Measurements from ENCODE around the gene BRWD1. TPM values are rescaled to one million over a fixed set of nuclear protein-coding genes. Genes with fewer than 3 reads are reported as not detected.

Gene BRWD1
- total RNA-seq, 1 donor from 2014 or later = 30.7 TPM

DNA sequence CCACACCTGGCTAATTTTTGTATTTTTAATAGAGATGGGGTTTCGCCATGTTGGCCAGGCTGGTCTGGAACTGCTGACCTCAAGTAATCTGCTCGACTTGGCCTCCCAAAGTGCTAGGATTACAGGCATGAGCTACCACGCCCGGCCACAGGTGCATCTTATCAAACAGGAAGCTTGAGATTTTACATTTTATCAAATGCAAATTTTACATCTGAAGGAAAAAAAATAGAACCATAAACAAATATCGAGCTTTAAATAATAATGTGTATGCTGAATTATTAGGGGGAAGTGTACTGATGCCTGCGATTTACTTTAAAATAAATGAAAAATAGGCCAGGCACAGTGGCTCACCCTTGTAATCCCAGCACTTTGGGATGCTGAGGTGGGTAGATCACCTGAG, 16.6 kb upstream of the BRWD1 start:
- intact Hi-C loops (cut with micrococcal nuclease) = no loop called here

DNA sequence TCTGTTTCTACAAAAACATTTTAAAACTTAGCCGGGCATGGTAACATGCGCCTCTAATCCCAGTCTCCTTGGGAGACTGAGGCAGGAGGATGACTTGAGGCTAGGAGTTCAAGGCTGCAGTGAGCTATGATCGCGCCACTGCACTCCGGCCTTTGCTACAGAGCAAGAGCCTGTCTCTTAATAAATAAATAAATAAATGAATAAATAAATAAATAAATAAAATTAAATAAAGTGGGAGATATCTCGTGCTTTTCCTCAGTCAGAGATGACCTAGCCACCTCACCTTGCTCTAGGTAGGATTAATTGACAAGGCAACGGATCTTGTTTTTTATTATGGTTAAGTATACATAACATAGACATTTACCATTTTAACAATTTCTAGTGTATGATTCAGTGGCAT, 14.3 kb upstream of the BRWD1 start:
- intact Hi-C loops (cut with micrococcal nuclease) = no loop called here

DNA sequence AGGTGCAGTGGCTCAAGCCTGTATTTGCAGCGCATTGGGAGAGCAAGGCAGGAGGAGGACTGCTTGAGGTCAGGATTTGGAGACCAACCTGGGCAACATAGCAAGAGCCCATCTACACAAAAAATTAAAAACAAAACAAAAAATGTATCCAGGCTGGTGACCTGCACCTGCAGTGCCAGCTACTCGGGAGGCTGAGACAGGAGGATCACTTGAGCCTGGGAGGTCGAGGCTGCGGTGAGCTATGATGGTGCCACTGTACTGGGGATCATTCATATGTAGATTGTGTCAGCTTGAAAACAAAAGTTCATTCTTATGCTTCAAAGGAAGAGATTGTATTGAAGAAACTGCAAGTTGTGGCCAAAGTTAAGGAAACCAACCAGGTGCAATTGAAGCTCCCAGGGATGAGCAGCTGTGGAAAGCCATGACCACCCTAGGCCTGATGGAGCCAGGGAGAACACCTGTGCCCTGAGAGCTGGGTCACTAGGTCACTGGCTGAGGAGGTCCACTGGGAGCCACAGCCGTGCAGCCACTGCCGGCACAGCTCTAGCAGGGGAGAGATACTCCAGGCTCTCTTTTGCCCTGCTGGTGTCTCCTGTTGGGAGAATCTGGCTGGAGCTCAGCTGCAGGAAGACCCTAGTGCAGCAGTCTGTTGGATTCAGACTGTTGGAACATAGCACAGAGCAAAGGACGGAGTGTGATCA, 13.3 kb upstream of the BRWD1 start:
- intact Hi-C loops (cut with micrococcal nuclease) = no loop called here

DNA sequence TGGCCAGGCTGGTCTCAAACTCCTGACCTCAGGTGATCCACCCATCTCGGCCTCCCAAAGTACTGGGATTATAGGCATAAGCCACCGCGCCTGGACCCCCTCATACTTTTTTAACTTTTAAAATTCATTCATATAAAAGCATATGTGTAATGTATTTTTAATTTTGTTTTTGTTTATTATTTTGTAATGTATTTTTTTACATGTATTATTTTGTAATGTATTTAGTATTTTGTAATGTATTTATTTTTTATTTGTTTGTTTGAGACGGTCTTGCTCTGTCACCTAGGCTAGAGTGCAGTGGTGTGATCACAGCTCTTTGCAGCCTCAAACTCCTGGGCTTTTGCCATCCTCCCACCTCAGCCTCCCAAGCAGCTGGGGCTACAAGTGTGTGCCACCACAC, 12.0 kb upstream of the BRWD1 start:
- intact Hi-C loops (cut with micrococcal nuclease) = no loop called here

DNA sequence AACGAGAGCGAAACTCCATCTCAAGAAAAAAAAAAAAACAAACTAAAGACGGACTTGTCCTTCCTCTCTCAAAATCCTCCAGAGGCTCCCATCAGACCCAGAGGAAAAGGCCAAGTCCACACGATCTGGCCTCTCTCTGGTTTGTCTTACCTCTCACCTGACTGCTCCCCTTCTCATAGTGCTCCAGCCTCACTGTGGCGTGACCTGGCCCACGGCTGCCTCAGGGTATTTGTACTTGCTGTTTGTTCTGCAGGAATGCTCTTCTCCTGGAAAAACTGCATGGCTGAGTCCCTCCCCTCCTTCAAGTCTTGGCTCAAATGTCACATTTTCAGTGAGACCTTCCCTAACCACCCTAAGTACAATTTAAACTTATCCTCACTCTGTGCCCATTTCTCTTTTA, 8.0 kb upstream of the BRWD1 start:
- intact Hi-C loops (cut with micrococcal nuclease) = no loop called here

DNA sequence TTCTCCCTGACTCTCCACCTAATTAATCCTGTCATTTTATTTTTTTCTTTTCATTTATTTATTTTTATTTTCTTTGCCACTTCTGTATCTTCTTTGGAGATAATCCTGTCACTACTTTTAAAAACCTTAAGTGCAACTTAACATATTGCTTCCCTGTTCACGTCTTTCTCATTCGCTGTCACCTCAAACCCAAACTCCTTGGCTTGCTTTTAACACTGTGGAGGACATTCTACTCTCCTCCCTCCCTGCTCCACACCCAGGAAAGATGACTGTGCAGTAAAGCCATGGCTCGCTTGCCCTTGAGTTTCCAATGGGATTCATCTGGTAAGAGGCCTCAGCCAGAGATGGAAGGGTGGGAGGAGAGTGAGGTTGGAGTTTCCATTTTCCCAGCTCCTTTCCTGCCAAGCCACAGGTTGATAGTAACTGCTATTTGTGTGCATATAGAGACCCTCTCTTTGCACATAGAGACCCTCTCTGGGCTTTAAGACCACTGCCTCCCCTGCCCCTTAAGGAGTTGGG, 6.4 kb upstream of the BRWD1 start:
- intact Hi-C loops (cut with micrococcal nuclease) = no loop called here

DNA sequence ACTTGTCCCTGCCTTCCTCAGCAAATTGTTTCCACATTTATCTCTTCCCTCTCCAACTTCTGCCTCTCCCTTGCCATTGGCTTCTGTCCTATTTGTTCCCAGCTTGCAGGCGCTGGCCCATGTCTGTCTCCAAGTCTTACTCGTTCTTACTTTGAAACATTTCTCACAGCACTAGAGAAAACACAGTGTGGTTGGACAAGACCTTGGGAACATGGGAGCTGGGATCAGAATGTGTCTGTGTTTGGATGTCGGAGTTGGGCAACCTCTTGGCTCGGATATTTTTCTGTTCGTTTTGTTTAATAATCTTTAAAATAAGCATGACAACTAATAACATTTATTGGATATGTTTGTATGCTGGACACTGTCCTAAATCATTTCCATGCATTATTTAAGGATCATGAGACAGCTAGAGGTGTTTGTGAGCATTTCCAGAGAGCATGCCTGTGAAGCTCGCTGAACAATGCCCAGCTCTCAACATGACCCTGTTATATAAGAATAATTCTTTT, 5.9 kb upstream of the BRWD1 start:
- intact Hi-C loops (cut with micrococcal nuclease) = no loop called here

DNA sequence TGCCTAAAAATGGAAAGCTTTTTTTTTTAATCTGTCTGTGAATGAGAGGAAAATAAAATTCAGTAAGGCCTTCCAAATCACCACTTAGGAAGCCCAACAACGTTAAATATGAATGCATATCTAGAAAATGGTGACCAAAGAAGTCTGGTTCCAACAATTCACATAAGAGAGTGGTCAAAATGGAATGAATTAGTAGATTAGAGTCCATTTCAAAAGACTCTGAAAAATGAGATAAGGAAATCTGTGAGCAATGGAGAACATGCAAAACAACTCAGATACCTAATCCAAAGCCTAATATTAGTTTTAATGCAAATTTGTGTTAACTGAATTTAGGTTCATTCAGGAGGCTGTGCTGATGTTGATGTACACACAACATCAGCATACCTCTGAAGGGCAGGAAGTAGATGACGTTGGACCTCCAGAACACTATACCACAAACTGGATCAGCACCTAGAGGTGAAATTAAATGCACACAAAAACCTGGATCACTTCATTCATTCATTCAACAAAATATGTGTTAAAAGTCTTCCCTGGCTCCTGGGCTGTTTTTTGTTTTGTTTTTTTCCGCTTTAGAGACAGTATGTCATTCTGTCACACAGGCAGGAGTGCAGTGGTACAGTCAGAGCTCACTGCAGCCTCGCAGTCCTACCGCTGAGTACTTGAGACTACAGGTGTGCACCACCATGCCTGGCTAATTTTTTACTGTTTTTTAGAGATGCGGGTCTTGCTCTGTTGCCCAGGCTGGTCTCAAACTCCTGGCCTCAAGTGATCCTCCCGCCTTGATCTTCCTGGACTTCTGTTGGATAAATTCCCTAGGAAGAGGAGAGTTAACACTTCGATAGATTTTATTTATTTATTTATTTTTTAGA, 4.9 kb upstream of the BRWD1 start:
- intact Hi-C loops (cut with micrococcal nuclease) = no loop called here

DNA sequence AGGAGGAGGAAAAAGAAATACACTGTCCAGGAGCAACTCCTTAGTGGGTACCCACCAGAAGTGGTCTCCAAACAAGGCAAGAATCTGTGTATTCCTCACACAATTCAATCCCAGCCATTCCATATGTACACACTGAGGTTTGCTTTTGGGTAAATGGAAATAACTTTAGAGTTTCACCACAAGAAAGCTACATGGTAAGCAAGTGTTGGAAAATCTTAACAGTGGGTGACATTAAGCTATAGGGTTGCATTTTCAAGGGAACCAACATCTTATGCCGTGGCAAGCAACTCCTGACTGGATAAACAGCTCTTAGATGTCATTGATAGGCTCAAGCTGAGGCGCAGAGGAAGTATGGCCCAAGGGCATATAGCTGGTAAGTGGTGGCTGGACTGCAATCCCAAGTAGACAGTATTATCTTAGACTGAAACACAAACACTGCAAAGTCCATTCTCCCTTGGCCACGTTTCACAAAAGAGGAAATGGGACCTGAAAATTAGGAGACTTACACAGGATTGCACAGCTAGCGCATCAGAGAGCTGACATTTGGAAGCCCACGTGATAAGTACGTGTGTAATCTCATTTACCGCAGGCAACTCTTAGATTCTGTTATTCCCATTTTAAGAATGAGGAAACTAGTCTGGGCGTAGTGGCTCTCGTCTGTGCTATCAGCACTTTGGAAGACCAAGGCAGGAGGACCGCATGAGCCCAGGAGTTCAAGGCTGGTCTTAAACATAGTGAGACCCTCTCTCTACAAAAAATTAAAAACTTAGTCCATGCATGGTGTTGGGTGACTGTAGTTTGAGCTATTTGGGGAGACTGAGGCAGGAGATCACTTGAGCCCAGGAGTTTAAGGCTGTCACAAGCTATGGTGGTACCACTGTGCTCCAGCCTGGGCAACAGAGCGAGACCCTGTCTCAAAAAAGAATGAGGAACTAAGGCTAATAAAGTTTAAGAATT, 4.0 kb upstream of the BRWD1 start:
- intact Hi-C loops (cut with micrococcal nuclease) = no loop called here

DNA sequence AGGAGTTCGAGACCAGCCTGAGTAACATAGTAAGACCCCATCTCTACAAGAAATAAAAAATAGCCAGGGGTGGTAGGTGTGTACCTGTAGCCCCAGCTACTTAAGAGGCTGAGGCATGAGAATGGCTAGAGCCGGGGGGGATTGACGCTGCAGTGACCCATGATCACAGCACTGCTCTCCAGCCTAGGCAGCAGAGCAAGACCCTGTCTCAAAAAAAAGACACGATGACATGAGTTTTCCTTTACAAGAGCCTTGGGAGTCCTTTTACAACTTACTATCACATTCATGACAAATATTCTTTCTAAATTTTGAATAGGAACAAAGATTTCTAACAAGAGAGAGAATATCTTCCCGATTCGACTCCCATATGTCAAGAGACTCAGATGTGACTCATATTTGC, 3.3 kb upstream of the BRWD1 start:
- intact Hi-C loops (cut with micrococcal nuclease) = no loop called here

DNA sequence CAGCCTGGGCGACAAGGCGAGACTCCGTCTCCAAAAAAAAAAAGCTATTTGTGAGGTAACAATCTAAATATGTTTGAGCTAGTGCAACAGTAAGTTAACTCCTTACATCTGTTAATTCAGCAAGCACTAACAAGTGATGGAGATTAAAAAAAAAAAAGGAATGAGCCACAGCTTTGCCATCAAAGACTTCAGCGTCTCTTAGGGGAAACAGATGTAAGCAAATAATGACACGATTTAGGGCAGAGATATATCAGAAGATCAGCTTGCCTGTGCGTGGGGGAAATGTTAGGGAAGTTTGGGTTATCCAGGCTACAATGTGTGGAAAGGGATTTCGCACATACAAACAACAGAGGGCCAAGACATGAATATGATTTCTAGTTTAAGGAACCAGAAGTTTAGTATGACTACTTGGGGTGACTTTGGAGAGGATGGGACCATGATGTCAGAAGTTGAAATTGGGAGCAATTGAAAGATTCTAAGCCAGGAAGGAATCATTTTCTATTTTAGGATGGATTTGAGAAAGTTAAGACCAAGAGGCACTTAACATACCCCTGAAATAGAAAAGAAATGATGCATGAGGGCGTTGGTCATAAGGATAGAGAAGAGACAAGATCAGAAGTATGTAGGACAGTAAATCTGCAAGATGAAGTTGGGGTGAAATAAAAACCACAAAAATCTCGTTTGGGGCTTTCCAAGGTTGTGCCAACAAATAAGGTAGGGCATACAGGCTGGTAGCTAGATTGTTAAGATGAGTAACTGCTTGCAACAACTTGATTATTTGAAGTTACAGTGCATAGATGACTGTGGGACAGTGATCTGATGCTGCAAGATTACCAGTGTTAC, 2.4 kb upstream of the BRWD1 start:
- intact Hi-C loops (cut with micrococcal nuclease) = no loop called here

DNA sequence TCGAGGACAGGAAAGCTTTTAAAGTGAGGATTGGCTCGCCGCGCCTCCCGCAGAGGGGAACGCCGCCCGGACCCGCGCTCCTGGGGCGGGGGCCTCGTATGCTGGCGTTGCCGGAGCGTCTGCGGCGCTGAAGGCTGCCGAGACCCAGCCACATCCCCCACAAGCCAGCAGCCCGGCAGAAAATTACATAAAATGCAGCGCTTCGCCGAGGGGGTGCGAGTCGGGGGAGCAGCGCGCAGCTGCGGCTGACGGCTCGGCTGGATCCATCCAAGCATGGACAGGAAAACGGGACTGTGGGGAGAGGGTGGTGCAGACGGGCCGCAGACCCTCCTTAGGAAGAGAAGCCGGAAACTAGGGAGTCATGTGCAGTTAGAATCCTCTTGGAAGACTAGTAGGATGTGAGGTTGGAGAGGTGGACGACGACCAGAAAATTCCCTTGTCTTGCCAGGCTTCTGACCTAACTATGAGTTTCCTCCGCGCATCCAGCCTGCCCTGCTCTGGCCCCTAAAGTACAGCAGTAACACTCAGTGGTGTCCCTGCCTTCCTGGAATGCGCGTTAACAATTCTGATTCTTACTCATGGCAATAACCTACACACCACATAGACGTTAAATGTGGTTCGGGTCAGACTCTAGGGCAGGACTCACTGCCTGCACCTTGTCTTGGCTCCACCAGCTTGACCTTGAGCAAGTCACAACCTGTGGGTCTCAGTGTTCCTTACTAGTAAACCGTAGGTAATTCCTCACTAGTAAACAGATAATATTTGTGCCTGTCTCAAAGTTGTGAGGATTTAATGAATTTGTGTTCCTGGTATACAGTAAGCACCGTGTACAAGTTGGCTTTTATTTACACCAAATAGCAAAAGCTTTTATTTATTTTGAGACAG, 953 bp upstream of the BRWD1 start:
- intact Hi-C loops (cut with micrococcal nuclease) = no loop called here

DNA sequence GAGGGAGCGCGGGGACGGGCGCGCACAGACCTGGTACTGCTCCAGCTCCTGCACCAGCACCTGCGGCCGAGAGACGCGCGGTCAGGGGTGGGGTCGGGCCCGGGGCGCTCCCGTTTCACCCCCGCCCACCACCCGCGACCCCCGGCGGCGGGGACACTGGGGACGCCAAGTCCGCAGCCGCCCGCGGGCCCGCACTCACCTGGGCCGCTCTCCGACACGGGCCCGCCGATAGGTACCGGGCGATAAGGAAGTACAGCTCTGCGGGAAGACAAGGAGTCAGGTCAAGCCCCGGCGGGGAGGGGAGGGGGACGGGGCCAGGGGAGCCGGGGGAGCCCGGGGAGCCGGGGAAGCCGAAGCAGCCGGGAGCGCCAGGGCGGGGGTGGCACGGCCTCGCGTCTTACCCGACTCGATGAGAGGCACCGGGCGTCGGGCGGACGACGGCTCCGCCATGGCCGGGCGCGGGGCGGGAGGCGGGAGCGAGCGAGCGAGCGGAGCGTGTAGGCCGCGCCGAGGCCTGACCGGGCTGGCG, 326 bp downstream of the BRWD1 start:
- intact Hi-C loops (cut with micrococcal nuclease) = loop anchor here (1.0 to 2.0 kb wide), 2 partner anchors 68 to 75 kb away; a partner anchor contains a TSS

DNA sequence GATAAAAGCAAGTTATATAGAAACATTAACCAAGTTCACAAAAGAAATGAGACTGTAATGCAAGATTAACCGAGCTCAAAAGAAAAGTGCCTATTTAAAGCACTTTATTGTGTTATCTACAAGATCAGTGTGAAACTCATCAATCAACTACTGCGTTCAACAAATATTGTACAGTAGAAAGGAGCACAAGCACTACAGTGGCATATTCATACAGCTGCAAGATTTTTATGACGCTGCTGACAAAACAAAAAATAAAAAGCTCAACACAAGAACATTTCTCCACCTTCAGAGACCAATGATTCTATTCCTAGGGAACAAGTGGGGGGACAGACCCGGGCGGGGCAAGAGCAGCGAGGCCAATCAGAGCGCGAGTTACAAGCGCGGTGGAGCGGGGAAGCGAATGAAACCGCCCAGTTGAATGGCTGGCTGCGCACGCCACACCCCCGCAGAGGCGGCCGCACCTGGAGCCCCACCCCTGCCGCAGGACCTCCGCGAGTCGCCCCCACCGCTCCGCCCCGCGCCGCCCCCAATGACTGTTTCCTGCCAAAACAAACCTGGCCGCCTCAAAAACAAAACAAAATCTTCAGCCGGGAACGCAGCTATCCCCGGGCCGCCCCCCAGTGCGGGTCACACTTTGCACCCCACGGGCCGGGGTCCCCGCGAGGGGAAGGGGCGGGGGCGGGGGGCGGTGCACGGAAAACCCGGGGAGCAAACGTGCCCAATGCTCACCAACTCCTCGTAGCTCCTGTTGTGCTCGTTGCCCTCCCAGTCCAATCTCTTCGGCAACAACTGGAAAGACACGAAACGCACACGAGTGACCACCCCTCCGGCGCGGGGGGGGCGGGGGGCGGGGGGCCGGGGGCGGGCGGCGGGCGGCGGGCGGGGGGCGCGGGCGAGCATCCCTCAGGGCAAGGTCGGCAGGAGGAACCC, 1.1 kb downstream of the BRWD1 start:
- intact Hi-C loops (cut with micrococcal nuclease) = loop anchor here (1.0 to 2.0 kb wide), 6 partner anchors 37 to 507 kb away; partner anchors contain the start of genes ETS2, HMGN1 and PSMG1

DNA sequence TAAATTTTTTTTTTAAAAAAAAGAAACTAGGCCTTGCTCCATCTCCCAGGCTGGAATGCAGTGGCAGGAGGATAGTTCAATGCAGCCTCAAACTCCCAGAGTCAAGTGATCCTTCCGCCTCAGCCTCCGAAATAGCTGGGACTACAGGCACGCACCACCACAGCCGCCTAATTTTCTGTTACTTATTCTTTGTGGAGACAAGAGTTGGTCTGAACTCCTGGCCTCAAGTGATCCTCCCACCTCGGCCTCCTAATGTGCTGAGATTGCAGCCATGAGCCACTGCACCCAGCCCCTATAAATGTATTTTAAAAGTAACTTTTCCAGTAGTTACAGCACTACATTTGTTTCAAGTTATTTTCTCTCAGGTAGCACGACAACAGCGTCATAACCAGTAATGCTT, 2.3 kb downstream of the BRWD1 start:
- intact Hi-C loops (cut with micrococcal nuclease) = no loop called here

DNA sequence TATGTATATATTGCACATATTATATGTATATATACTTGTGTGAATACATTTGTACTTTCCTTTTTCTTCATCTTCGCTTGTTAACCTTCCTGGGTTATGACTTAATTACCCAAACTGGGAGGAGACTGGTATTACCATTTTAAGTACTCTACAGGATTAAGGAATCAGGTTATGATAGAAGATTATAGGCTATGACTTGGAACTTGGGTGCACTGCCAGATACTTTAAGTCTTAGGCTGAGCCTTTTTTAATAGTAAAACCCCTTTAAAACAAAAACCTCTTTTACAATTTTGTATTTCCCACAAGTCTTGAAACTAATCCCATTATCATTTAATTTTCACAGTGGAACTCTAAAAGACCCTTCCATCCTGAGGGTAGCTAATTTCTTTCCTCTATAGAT, 6.0 kb downstream of the BRWD1 start:
- intact Hi-C loops (cut with micrococcal nuclease) = no loop called here

DNA sequence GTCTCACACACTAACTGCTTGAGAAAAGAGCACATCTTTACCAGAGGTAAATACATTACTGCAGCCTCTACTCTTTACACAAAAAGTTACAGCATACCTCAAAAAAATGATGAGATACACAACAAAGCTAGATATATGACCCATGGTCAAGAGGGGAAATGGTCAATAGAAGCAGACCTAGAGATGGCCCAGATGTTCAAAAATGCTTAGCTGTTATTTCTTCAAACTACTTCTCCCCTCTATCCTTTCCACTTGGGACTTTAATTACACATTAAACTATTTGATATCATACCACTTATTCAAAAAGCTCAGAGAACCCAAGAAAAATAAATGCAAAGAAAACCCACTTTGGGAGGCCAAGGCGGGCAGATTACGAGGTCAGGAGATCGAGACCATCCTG, 12.8 kb downstream of the BRWD1 start:
- intact Hi-C loops (cut with micrococcal nuclease) = no loop called here

DNA sequence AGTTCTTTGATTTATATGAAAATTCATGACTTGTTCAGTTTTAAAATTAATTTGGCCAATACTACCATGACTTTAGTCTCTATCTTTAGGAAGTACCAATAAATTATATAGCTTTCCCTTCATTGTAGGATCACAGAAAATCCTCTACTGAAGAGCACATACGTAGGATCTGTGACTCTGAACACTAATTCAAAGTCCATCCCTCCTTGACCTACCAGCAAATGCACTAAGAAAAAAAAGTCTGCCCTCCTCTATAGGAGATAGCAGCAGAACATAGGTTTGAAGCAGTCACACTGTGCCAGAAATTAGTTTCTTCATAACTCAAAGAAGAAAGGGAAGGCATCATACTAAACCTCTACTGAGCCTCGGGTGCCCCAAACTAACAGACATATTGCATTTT, 16.5 kb downstream of the BRWD1 start:
- intact Hi-C loops (cut with micrococcal nuclease) = no loop called here

Measured in T-helper 2 cell treated with Interferon-gamma antibody and Interleukin-4, amounts not matched to agents 100 ng/mL and 5 ng/mL, for 36 hours (primary cell).